Lung (tissue), 12 donors: ENCODE data around the gene CLECL1. TPM values are rescaled to one million over a fixed set of nuclear protein-coding genes. Genes with fewer than 3 reads are reported as not detected.
"Not testable (repeated sequence)": the region's sequence is repeated elsewhere in the genome, so short reads cannot be mapped to it uniquely, and the experiment has no call there.

ENCODE experiments used
- ATAC-seq: fragments of 200-7000 bp; cut with Tn5 transposase; one replicate; pipeline ENCODE4 v1.9.1; 2020; ENCODE audit warnings: moderate number of reproducible peaks; ENCODE audit not compliant: insufficient read depth, low FRiP score
- DNase-seq, 3 donors: peaks; one replicate each; pipeline ENCODE4 v3.0.0-alpha.2; 2013 to 2017
- H3K27ac ChIP-seq, 2 donors: one replicate each; pipeline ENCODE4 v1.5.1; 2013; ENCODE audit warnings: mild to moderate bottlenecking in 2 of 2, moderate library complexity in 2 of 2, control low read depth in 1 of 2, inconsistent platforms in 1 of 2, low read depth in 1 of 2, low read length in 1 of 2
- H3K27me3 ChIP-seq, 3 donors: one replicate each; pipeline ENCODE4 v1.5.1; 2013; ENCODE audit warnings: low read length in 2 of 3; ENCODE audit not compliant: control insufficient read depth in 3 of 3, insufficient read depth in 3 of 3
- H3K36me3 ChIP-seq, 4 donors: one replicate each; pipeline ENCODE4 v1.5.1; 2013; ENCODE audit warnings: low read length in 4 of 4, mild to moderate bottlenecking in 1 of 4, moderate library complexity in 1 of 4; ENCODE audit not compliant: control insufficient read depth in 4 of 4, insufficient read depth in 4 of 4
- H3K4me1 ChIP-seq, 5 donors: one replicate each; pipeline ENCODE4 v1.5.1; 2013; ENCODE audit warnings: low read length in 5 of 5, mild to moderate bottlenecking in 2 of 5, moderate library complexity in 1 of 5; ENCODE audit not compliant: control insufficient read depth in 5 of 5, insufficient read depth in 5 of 5
- H3K4me3 ChIP-seq: one replicate; pipeline ENCODE4 v1.5.1; 2013; ENCODE audit warnings: mild to moderate bottlenecking, control low read depth, moderate library complexity
- H3K9ac ChIP-seq, 2 donors: one replicate each; pipeline ENCODE4 v1.5.1; 2013; ENCODE audit warnings: low read length in 2 of 2, control low read depth in 1 of 2; ENCODE audit not compliant: insufficient read depth in 1 of 2
- H3K9me3 ChIP-seq, 4 donors: one replicate each; pipeline ENCODE4 v1.5.1; 2013; ENCODE audit warnings: low read length in 3 of 4, mild to moderate bottlenecking in 1 of 4, moderate library complexity in 1 of 4; ENCODE audit not compliant: control insufficient read depth in 4 of 4, insufficient read depth in 3 of 4
- CTCF ChIP-seq: IDR thresholded peaks from 2 replicates; pipeline ENCODE4 v1.5.1; 2012; ENCODE audit warnings: mild to moderate bottlenecking; ENCODE audit errors: control extremely low read depth, extremely low read depth
- WGBS, 2 donors: extraction: QIAGEN DNeasy Blood & Tissue Kit; methylation state at CpG; one replicate each; pipeline ENCODE4 v1.1.7; 2013; 5-methylcytosine and 5-hydroxymethylcytosine counted together
- polyA plus RNA-seq, 2 donors: library from polyadenylated mRNA; stranded (reverse); fragments of 200-250 nt; gene quantifications; one replicate each; pipeline ENCODE4 v1.2.1, GENCODE V29; 2013
- total RNA-seq, 2 donors: library from RNA; depleted of rRNA in 1 of 2; stranded (reverse); fragments of >200 nt in 1 of 2; gene quantifications; one replicate each; pipeline ENCODE4 v1.2.1, GENCODE V29; 2014 to 2021
- donor health status: control.
- donor health status: control.
- donor health status: Bipolar disorder and iron deficiency.
- donor health status: healthy.
- donor health status: DM: yes; HTN: yes; CAD: no.

The CLECL1 gene
- total and polyA plus RNA-seq, 4 donors = 0.72 to 2.1 (median 1.3) TPM

- DNase-seq (no peak), ATAC-seq (no peak)
- 83% methylated on average over 4 of the region's 4 CpGs for WGBS, 2 donors
Measured at GRCh38 chr12:9685915-9686314, 47.0 kb downstream of the CLECL1 start.

DNA sequence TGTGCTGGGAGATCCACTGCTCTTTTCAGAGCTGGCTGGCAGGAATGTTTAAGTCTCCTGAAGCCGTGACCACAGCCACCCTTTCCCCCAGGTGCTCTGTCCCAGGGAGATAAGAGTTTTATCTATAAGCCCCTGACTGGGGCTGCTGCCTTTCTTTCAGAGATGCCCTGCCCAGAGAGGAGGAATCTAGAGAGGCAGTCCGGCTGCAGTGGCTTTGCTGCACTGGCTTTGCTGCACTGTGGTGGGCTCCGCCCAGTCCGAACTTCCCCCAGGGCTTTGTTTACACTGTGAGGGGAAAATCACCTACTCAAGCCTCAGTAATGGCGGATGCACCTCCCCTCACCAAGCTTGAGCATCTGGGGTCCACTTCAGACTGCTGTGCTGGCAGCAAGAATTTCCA lies 47.5 kb downstream of the CLECL1 start:
- H3K4me1 ChIP-seq, ATAC-seq, H3K27me3 ChIP-seq, H3K9ac ChIP-seq, H3K27ac ChIP-seq, H3K9me3 ChIP-seq, H3K4me3 ChIP-seq: not testable (repeated sequence)
- WGBS, 2 donors = 70 to 80% methylated on average over 5 of the region's 5 CpGs
- peak in 1 of 3 donors; percentile 14 for DNase-seq
- peaks cover 3 to 39% (median 23%) of the 10 kb centered on the region in 4 donors for H3K36me3 ChIP-seq

More at GRCh38 chr12:9685915-9686314, 47.0 kb downstream of the CLECL1 start:
- Histone ChIP-seq H3K36me3 (peaks cover 3 to 45% (median 26%) of the 10 kb centered on the region in 4 donors), H3K27ac (no peak overlapping the region), H3K4me3 (no peak overlapping the region), H3K27me3 (no peaks in the 10 kb centered on the region), H3K9me3 (peaks cover 0 to 5% (median 3%) of the 10 kb centered on the region in 4 donors), H3K4me1 (peaks cover 0 to 9% (median 0%) of the 10 kb centered on the region in 5 donors), H3K9ac (no peak overlapping the region)
- no peak for TF ChIP-seq CTCF

DNA sequence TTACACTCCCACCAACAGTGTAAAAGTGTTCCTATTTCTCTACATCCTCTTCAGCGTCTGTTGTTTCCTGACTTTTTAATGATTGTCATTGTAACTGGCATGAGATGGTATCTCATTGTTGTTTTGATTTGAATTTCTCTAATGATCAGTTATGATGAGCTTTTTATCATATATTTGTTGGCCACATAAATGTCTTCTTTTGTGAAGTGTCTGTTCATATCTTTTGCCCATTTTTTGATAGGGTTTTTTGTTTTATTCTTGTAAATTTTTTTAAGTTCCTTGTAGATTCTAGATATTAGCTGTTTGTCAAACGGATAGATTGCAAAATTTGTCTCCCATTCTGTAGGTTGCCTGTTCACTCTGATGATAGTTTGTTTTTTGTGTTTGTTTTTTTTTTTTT lies 49.9 kb downstream of the CLECL1 start:
- not testable (repeated sequence) for H3K27ac ChIP-seq, H3K27me3 ChIP-seq, H3K9ac ChIP-seq, ATAC-seq, H3K4me1 ChIP-seq, H3K9me3 ChIP-seq, DNase-seq, H3K4me3 ChIP-seq
- H3K36me3 ChIP-seq = peaks cover 2 to 20% (median 11%) of the 10 kb centered on the region in 4 donors
- WGBS, 2 donors = 85% methylated on average over 2 of the region's 2 CpGs

DNA sequence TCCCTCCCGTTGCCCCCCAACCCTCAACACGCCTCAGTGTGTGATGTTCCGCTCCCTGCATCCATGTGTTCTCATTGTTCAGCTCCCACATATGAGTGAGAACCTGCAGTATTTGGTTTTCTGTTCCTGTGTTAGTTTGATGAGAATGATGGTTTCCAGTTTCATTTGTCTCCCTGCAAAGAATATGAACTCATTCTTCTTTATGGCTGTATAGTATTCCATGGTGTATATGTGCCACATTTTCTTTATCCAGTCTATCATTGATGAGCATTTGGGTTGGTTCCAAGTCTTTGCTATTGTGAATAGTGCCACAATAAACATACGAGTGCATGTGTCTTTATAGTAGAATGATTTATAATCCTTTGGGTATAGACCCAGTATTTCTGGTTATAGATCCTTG lies 50.4 kb downstream of the CLECL1 start:
- not testable (repeated sequence) for H3K27ac ChIP-seq, DNase-seq, H3K4me1 ChIP-seq, H3K9ac ChIP-seq, ATAC-seq, H3K4me3 ChIP-seq, H3K27me3 ChIP-seq, H3K9me3 ChIP-seq
- H3K36me3 ChIP-seq = peaks cover 0 to 17% (median 10%) of the 10 kb centered on the region in 4 donors
- WGBS, 2 donors = 96 to 97% methylated on average over 4 of the region's 4 CpGs

GRCh38 chr12:9674226-9674590 lies 58.7 kb downstream of the CLECL1 start:
- Histone ChIP-seq H3K27ac (peak overlapping the region in 1 of 2 donors; percentile 15), H3K9ac (no peak overlapping the region), H3K9me3 (no peaks in the 10 kb centered on the region), H3K36me3 (peaks cover 0 to 6% (median 3%) of the 10 kb centered on the region in 4 donors), H3K27me3 (no peaks in the 10 kb centered on the region), H3K4me3 (no peak overlapping the region), H3K4me1 (peaks cover 0 to 9% (median 0%) of the 10 kb centered on the region in 5 donors)
- DNase-seq (no peak), ATAC-seq (no peak)
- 80 to 92% methylated on average over 2 of the region's 2 CpGs for WGBS, 2 donors
- TF ChIP-seq CTCF = no peak
